ENCODE data around the gene MRS2. TPM values are rescaled to one million over a fixed set of nuclear protein-coding genes. Genes with fewer than 3 reads are reported as not detected.

The MRS2 gene
- total RNA-seq, 1 donor from 2014 or later = 25.2 TPM

GRCh38 chr6:24432611-24433010 is 29.9 kb downstream of the MRS2 start:
- DNase-seq = no peak
- no peaks in the 10 kb centered on the region for H3K4me1 Mint-ChIP-seq (ENCODE audit: low read depth, unreplicated experiment)
- H3K9me3 Mint-ChIP-seq (ENCODE audit: unreplicated experiment) = no peaks in the 10 kb centered on the region
- H3K27ac Mint-ChIP-seq (ENCODE audit: unreplicated experiment) = no peak overlapping the region
- H3K4me3 Mint-ChIP-seq (ENCODE audit: unreplicated experiment) = no peak overlapping the region
- H3K27me3 Mint-ChIP-seq (ENCODE audit: unreplicated experiment) = no peaks in the 10 kb centered on the region
- no peaks in the 10 kb centered on the region for H3K36me3 Mint-ChIP-seq (ENCODE audit: unreplicated experiment)
- TF ChIP-seq CTCF (IDR thresholded peaks at IDR 0.05; ENCODE audit: partially characterized antibody, unreplicated experiment) = no peak

DNA sequence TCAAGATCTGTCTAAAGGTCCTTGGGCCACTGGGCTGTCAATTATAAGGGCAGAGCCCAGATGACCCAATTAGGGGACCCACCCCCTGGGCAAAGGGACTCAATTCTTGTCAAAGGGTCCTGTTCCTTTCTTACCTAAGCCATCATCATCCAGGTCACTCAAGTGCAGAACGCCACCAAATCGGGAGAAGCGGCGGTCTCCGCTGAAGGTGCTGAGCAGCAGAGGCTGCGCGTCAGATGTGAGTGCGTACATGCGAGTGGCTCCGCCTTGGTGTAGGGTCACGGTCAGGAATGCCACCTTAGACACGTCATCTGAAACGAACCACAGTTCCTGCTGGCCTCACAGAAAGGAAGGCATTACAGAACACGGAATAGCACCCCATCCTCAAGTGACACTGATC is 34.2 kb downstream of the MRS2 start:
- Mint-ChIP-seq H3K4me1 (ENCODE audit: low read depth, unreplicated experiment) (no peaks in the 10 kb centered on the region), H3K36me3 (ENCODE audit: unreplicated experiment) (no peaks in the 10 kb centered on the region), H3K9me3 (ENCODE audit: unreplicated experiment) (no peaks in the 10 kb centered on the region), H3K4me3 (ENCODE audit: unreplicated experiment) (no peak overlapping the region), H3K27ac (ENCODE audit: unreplicated experiment) (no peak overlapping the region), H3K27me3 (ENCODE audit: unreplicated experiment) (no peaks in the 10 kb centered on the region)
- no peak for DNase-seq
- no peak for TF ChIP-seq CTCF (IDR thresholded peaks at IDR 0.05; ENCODE audit: partially characterized antibody, unreplicated experiment)

DNA sequence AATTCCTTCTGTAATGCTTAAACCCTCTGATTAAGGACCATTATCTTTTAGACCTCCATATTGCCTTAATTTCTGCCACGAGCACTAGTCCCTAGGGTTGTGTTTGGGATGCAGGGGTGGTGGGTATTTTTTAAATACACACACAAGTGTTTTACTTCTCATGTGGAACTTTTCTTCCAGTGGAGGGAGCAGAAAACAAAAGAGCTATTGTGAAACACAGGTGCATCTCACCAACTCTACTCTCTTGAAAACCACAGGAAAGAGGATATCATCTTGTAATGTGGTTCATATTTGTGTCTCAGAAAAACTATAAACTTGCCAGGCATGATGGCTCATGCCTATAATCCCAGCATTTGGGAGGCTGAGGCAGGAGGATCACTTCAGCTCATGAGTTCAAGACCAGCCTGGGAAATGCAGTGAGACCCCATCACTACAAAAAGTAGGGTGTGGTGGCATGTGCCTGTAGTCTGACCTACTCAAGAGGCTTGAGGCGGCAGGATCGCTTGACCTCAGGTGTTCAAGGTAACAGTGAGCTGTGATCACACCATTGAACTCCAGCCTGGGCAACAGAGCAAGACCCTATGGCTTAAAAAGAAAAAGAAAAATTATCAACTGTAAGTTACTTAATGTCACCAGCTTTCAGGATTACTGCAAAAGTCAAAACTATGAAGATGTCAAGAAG is 37.3 kb downstream of the MRS2 start:
- Mint-ChIP-seq H3K4me3 (ENCODE audit: unreplicated experiment) (no peak overlapping the region), H3K4me1 (ENCODE audit: low read depth, unreplicated experiment) (no peaks in the 10 kb centered on the region), H3K27ac (ENCODE audit: unreplicated experiment) (no peak overlapping the region), H3K27me3 (ENCODE audit: unreplicated experiment) (no peaks in the 10 kb centered on the region), H3K9me3 (ENCODE audit: unreplicated experiment) (no peaks in the 10 kb centered on the region), H3K36me3 (ENCODE audit: unreplicated experiment) (no peaks in the 10 kb centered on the region)
- TF ChIP-seq CTCF (IDR thresholded peaks at IDR 0.05; ENCODE audit: partially characterized antibody, unreplicated experiment) = no peak
- no peak for DNase-seq

GRCh38 chr6:24440897-24441598 is 38.3 kb downstream of the MRS2 start:
- DNase-seq = no peak
- Mint-ChIP-seq H3K4me3 (ENCODE audit: unreplicated experiment) (no peak overlapping the region), H3K27ac (ENCODE audit: unreplicated experiment) (no peak overlapping the region), H3K9me3 (ENCODE audit: unreplicated experiment) (no peaks in the 10 kb centered on the region), H3K4me1 (ENCODE audit: low read depth, unreplicated experiment) (no peaks in the 10 kb centered on the region), H3K27me3 (ENCODE audit: unreplicated experiment) (no peaks in the 10 kb centered on the region), H3K36me3 (ENCODE audit: unreplicated experiment) (no peaks in the 10 kb centered on the region)
- no peak for TF ChIP-seq CTCF (IDR thresholded peaks at IDR 0.05; ENCODE audit: partially characterized antibody, unreplicated experiment)

- Mint-ChIP-seq H3K27me3 (ENCODE audit: unreplicated experiment) (no peaks in the 10 kb centered on the region), H3K36me3 (ENCODE audit: unreplicated experiment) (no peaks in the 10 kb centered on the region), H3K4me3 (ENCODE audit: unreplicated experiment) (no peak overlapping the region), H3K9me3 (ENCODE audit: unreplicated experiment) (no peaks in the 10 kb centered on the region), H3K27ac (ENCODE audit: unreplicated experiment) (no peak overlapping the region), H3K4me1 (ENCODE audit: low read depth, unreplicated experiment) (no peaks in the 10 kb centered on the region)
- DNase-seq = no peak
- no peak for TF ChIP-seq CTCF (IDR thresholded peaks at IDR 0.05; ENCODE audit: partially characterized antibody, unreplicated experiment)
These were observed 38.8 kb downstream of the MRS2 start for GRCh38 chr6:24441599-24441904.

Data from glutamatergic neuron (in vitro differentiated cells).